HG03342 (cell line): Measurements from ENCODE around the gene ABHD11.
"Not testable (repeated sequence)": the region's sequence is repeated elsewhere in the genome, so short reads cannot be mapped to it uniquely, and the experiment has no call there.

Experiments used
- ATAC-seq: cut with Tn5 transposase; IDR thresholded peaks from one replicate; pipeline ENCODE4 v1.9.1; 2021; ENCODE audit warnings: mild to moderate bottlenecking, moderate library complexity; ENCODE audit not compliant: unreplicated experiment

The ABHD11 gene

DNA sequence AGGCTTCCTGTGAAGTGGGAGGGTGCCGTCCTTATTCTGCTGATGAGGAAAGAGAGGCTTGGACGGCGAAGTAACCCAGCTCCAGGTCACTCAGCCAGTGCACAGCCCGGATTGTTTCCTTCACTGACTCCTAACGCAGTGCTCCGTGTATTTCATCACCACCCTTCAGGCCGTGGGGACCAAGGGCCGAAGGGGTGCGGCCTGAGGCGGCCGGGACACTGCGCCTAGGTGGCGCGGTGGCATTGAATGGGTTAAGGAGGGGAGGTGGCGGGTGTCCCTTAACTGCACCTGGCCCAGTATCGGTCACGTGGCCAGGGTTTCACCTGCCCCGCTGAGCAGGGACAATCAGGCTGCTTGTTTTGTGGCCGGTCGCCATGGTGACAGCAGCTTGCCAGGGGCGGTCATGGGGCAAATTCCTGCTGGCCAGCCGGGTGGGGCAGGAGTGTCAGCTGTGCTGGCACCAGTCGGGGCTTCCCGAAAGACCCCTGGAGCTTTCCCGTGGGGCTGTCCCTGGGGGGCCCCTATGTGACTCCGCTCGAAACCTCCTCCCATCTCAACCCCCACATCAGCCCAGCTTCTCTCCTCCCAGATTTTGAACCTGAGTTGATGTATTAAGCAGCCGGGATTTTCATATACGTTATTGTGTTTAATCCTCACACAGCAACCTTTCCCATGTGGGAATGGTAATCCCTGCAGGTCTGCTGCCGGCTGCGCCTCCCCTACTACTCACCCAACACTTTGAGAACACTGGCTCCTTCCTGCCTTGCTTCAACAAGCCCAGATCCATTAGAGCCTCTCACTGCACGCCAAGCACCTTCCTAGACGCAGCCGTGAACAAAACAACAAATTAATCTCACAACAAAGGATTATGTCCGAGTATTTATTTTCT is 4.4 kb upstream of the ABHD11 start:
- ATAC-seq = no peak

DNA sequence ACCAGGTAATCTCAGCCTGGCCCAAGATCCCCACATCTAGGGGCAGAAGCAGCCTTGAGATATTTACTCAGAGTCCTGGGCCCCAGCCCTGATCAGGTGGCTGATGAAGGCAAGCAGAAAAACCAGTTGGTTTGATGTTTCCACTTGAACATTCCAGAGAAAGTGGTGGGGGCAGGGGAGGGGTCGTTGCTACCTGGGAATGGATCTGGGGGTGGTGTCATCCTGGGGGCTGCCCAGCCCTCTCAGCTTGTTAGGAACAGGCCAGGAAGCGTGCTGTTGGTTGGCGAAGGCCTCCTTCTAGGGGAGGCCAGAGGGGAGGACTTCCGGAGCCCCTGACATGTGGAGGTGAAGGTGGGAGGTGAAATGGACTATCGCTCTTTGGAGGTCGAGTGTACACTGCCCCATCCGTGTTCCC is 3.7 kb upstream of the ABHD11 start:
- ATAC-seq = no peak

DNA sequence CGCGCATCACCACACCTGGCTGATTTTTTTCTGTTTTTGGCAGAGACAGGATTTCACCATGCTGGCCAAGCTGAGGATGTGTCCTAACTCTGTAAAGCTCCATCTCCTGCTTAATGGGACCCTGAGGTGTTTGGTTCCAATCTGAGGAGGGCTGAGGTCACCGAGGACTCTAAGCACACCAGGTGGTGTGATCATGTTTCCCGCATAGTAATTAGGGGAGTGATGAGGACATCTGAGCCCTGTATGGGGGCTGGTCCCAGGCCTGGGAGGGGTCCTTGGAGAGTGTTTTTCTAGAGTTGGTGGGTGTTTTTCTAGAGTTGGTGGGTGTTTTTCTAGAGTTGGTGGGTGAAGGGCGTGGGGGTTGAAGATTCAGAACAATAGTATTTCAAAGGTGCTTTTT is 3.0 kb upstream of the ABHD11 start:
- no peak for ATAC-seq

DNA sequence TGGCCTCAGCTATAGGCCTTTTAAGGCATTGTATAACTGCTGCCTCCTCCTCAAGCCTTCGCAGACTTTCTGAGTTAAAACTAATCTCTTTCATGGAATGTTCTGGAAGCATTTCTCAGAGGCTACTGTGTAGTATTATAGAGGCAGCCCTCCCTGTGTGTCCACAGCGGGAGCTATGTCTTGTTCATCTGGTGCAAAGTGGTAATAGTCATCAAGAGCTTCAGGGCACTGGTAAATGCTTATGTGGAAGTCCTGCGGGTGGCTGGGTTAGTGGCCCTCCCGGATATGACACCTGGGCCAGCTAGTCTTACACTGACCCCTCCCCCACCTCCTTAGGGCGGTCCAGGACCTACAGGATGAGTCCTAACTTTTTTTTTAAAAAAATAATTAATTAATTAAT is 2.2 kb upstream of the ABHD11 start:
- no peak for ATAC-seq

DNA sequence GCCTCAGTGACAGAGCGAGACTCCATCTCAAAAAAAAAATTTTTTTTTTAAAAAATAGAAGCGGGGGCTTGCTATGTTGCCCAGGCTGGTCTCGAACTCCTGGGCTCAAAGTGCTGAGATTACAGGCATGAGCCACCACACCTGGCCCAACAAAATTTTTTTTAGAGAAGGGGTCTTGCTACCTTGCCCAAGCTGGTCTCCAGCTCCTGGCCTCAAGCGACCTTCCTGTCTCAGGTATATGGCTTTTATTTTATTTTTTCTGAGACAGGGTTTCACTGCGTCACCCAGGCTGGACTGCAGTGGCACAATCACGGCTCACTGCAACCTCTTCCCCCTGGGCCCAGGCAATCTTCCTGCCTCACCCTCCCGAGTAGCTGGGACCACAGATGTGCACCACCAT is 1.6 kb upstream of the ABHD11 start:
- no peak for ATAC-seq

DNA sequence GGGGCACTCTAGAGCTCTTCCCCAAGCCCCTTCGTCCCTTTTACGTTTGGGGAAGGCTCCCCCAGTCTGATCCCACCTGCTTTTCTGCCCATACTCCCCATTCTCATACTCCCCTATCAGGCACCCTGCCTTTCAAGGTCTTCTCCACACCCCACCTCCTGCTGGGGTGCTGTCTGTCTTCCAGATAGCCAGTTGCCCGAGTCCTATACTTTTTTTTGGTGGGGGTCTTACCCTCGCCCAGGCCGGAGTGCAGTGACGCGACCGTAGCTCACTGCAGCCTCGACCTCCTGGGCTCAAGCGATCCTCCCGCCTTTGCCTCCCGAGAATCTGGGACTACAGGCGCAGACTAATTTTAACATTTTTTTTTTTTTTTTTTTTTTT is 775 bp upstream of the ABHD11 start:
- no peak for ATAC-seq

DNA sequence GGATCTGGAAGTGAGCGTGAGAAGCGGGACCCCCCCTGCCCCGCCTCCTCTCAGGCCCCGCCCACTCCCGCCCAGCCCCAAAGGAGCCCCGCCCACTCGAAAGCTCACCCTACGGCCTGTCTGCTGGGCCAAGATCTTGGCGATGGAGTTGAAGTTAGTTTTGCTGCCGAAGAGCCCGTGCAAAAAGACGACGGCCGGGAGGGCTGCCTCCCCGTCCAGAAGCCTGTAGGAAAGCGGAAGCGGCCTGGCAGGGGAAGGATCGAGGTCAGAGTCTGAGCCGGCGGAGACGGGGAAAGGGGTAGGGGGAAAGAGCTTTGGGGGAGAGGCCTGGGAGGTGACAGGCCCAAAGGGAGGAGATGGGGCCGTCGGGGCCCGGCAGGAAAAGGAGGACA is 386 bp downstream of the ABHD11 start:
- peak; percentile 6 for ATAC-seq

DNA sequence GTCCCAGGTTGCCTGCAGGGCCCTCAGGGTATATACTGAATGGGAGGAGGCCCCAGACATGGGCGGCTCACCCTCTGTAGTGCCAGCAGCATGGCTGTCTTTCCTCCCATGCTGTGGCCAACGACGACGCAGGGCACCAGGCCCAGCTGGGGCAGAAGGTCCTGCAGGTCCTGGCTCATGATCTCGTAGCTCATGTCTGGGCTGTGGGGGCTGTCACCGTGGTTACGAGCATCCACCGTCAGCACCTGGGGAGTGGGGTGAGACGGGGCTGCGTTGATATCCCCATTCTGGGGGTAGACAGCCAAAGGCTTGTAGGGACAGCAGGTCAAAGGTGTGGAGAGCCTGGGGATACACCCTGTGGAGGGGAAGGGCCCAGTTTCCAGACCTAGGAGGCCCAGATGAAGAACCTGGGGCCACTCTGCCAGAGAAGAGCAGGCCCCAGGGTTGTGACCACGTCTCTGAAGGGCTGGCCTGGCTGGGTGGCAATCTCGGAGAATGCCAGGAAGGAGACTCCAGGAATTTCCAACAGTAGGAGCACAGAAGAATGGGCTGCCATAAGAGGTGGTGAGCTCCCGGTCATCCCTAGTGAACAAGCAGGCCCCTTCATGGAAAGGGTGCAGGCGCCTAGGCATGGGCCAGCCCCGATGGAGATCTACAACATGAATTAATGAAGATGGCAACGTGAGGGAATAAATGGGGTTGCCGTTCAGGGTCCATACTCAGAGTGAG is 947 bp downstream of the ABHD11 start:
- ATAC-seq = no peak

DNA sequence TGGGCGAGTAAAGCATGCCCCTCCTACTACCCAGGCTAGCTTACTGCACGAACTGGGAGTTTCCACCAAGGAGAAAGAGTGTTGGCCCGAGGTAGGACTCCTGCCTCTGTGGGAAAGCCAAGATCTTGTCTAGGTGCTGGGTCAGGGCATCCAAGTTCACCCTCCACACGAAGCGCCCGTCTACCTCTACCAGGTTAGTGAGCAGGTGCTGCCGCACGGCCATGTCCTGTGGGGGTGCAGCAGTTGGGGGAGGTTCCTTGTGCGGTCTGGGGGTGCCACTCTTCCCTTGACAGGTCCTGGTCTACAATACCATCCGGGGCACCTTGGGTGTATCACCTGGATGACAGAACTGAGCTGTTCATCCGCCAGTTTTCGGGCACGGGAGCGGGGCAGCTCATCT is 1.7 kb downstream of the ABHD11 start:
- ATAC-seq = no peak

DNA sequence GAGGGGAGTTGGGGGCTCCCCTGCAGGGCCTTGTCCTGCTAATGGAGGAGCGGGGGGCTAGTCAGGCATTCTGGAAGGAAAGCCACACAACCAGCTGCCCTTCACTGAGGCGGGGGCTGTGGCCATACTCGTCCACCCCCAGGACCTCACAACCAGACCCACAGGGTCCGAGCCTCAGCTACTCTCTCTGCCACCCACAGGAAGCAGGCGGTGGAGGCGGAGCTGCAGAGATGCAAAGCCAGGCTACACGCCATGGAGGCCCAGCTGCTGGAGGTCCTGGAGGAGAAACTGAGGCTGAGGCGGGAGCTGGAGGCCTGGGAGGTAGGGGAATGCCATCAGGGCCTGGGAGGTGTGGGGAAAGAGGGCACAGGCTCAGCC is 3.1 kb downstream of the ABHD11 start:
- ATAC-seq = no peak

DNA sequence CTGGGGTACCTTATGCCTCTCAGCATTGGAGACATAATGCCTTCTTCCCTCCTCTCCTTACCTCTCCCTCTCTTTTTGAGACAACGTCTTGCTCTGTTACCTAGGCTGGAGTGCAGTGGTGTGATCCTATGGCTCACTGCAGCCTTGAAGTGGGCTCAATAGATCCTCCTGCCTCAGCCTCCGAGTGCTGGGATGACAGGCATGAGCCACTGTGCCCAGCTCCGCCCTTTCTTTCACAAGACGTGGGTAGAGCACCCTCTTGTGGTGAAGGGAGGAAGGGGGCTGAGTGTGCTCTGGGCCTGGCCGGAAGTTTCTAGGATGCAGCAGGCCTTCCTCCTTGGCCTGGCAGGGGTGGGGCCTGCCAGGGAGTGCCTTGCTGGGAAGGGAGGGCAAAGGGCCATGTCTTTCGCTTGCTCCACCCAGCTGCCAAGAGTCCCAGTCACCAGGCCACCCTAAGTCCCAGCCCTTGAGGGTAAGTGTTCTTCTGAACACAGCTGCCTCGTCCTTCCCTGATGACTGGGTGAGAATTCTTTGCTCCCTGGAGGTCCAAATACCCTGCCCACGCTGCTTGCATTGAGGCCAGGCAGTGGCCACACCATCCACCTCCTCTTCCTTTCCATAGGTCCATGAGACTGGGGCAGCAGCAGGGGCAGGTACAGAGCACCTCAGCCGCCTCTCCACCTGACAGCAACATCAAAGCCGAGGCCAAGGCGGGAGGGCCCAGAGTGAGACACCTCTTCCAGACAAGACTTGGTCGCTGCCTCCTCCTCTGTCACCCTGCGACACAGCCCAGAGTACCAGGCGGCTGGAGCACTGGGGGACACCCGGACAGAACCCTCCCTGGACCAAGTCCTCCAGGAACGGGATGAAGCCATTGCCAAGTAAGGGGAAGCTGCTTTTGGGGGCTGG is 3.7 kb downstream of the ABHD11 start:
- ATAC-seq = peak; percentile 41

DNA sequence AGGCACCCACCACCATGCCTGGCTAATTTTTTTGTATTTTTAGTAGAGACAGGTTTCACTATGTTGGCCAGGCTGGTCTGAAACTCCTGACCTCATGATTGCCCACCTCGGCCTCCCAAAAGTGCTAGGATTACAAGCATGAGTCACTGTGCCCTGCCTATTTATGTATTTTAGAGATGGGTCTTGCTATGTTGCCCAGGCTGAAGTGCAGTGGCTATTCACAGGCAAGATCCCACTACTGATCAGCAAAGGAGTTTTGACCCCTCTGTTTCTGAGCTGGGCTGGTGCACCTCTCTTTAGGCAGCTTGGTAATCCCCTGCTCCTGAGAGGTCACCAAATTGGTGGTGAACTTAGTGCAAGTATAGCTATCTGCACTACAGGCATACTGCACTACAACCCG is 6.2 kb downstream of the ABHD11 start:
- ATAC-seq = no peak

DNA sequence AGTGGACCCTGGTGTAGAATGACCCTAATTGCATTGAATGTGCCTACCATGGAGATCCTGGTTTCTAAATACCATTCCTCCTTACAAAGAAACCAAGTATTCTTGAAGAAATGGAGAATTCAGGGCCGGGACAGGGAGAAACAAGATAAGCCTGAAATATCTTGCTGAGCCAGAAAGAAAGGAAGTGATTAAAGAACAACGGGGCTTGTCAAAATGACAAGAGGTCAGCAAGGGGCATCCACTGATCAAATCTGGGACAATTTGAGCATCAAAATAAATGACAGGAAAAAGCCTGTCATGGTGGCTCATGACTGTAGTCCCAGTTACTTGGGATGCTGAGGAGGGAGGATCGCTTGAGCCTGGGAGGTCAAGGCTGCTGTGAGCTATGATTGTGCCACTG is 8.1 kb downstream of the ABHD11 start:
- no peak for ATAC-seq

DNA sequence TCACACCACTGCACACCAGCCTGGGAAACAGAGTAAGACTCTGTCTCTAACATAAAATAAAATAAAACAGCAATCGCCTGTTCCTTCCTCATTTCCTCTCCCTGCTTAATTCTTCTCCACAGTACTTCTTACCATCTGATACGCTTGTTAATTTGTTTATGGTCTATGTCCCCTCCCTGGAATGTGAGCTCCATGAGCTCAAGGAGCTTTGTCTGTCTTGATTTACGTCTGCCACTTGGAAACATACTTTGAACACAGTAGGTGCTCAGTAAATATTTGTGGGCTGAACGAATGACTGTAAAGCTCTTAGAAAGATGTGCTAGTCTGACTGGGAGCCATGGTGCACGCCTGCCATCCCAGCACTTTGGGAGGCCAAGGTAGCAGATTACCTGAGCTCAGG is 10.1 kb downstream of the ABHD11 start:
- no peak for ATAC-seq

DNA sequence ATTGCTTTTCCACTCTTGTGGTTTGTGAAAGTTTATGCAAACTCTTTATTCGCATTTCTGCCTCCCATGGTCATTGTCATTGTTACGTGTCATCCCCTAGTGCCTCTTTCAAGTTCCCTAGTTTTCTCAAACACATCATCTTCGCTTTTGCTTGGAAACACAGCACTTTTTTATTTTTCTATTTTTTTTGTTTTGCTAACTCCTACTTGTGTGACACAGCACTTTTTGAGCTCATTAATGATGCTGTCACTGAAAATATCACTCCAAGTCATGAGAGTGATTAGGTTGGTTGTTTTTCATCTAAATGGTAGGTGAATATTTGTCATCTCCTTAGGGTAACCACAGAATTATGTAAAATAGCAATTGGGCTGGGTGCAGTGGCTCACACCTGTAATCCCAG is 10.7 kb downstream of the ABHD11 start:
- ATAC-seq = no peak

DNA sequence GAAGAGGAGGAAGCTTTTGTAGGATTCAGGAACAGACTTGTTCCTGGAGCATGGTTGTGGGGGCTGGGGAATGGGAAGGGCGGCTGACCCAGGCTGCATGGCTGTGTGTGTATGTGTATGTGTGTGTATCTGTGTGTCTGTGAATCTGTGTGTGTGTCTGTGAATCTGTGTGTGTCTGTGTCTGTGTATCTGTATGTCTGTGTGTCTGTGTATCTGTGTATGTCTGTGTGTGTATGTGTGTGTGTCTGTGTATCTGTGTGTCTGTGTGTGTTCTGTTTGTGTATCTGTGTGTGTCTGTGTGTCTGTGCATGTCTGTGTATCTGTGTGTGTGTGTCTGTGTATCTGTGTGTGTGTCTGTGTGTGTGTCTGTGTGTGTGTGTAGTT is 12.5 kb downstream of the ABHD11 start:
- ATAC-seq = no peak

DNA sequence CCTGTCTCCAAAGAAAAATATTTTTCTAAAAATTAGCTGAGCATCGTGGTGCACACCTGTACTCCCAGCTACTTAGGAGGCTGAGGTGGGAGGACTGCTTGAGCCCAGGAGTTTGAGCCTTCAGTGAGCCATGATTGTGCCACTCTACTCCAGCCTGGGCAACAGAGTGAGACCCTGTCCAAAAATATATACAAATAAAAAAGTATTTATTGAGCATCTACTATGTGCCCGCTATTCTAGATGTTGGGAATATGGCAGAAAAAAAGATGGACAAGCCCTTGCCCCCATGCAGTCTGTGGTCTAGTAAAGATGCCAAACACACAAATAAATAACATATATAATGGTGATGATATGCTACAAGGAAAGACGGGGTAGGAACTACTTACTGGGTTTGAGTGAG is 14.8 kb downstream of the ABHD11 start:
- no peak for ATAC-seq

DNA sequence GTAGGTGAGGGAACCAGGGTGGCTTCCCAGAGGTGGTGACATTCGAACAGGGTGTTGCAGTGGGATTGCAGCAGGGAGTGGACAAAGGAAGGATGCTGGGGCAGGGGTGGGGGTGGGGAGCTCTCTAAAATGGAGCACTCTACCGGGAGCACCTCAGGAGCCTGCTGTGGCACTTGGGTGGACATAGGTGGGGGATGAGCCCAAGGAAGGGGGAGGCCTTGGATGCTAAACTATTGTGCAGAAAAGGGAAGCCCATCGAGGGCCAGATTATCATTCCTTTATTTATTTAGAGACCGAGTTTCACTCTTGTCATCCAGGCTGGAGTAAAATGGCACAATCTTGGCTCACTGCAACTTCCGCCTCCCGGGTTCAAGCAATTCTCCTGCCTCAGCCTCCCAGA is 15.8 kb downstream of the ABHD11 start:
- ATAC-seq = no peak

DNA sequence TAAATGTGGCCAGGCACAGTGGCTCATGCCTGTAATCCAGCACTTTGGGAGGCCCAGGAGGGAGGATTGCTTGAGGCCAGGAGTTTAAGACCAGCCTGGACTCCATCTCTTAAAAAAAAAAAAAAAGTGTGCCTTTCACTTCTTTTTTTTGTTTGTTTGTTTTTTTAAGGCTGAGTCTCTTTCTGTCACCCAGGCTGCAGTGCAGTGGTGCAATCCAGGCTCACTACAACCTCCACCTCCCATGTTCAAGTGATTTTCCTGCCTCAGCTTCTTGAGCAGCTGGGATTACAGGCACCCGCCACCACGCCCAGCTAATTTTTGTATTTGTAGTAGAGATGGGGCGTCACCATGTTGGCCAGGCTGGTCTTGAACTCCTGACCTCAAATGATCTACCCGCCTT is 16.4 kb downstream of the ABHD11 start:
- ATAC-seq = not testable (repeated sequence)

DNA sequence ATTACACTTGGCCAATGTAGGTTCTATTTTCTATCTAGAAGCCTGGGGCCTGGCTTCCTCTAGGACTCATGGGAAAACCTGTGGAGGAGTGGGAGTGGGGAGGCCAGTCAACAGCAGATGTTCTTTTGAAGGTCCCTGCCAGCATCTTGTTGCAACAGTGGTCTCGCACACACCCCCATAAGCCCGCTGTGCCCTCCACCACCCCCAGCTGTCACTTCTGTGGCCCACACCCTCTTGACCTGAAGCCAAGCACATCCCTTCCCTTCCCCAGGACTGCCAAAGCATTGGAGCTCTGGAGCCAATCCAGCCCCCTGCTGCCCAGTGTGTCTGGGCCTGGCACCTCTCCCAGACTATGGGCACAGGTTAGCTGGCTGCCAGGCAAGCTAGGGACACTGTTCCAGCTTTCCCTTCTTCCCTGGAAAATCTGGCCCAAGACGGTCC is 17.2 kb downstream of the ABHD11 start:
- no peak for ATAC-seq

DNA sequence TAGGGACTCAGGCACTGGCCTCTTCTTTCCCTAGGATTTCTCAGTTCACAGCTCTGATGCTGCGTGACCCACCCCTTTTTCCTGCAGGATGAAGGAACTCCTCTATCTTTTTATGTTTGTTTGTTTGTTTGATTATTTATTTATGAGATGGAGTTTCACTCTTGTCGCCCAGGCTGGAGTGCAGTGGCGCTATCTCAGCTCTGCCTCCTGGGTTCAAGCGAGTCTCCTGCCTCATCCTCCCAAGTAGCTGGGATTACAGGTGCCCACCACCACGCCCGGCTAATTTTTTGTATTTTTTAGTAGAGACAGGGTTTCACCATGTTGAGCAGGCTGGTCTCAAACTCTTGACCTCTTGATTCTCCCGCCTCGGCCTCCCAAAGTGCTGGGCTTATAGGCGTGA is 18.2 kb downstream of the ABHD11 start:
- ATAC-seq = not testable (repeated sequence)
